ENCODE results near the gene COPS7B.

Gene COPS7B

DNA sequence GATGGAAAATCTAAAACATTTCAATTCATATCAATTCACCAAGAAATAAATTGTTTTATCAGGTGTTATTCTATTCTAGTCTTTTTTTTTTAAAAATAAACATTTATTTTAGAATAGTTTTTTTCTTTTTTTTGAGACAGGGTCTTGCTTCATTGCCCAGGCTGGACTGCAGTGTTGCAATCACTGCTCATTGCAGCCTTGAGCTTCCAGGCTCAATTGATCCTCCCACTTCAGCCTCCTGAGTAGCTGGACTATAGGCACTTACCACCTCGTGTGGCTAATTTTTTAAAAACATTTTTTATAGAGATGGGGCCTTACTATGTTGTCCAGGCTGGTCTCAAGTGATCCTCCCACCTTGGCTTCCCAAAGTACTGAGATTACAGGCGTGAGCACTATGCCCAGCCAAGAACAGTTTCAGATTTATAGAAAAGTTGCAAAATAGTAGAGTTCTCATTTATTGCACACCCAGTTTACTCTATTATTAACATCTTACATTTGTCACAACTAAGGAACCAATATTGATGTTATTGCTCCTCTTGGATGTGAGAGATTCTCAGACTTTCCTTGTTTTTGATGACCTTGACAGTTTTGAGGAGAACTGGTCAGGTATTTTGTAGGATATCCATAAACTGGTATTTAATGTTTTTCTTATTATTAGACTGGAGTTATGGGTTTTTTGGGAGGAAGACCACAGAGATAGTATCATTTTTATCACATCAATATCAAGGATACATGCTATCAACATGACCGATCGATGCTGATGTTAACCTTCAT, 35.0 kb upstream of the COPS7B start:
- ChIA-PET POLR2A (no interaction called here), CTCF (interaction anchor here (1.0 to 1.2 kb wide), 3 partner anchors 10 to 37 kb away, joined by 3 to 6 read pairs (median 5); no protein-coding TSS in a partner anchor)
- TF ChIP-seq, protein P1, sequence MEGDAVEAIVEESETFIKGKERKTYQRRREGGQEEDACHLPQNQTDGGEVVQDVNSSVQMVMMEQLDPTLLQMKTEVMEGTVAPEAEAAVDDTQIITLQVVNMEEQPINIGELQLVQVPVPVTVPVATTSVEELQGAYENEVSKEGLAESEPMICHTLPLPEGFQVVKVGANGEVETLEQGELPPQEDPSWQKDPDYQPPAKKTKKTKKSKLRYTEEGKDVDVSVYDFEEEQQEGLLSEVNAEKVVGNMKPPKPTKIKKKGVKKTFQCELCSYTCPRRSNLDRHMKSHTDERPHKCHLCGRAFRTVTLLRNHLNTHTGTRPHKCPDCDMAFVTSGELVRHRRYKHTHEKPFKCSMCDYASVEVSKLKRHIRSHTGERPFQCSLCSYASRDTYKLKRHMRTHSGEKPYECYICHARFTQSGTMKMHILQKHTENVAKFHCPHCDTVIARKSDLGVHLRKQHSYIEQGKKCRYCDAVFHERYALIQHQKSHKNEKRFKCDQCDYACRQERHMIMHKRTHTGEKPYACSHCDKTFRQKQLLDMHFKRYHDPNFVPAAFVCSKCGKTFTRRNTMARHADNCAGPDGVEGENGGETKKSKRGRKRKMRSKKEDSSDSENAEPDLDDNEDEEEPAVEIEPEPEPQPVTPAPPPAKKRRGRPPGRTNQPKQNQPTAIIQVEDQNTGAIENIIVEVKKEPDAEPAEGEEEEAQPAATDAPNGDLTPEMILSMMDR (IDR thresholded peaks at IDR 0.05; ENCODE audit: insufficient read depth, low read length, missing control alignments) = no peak
- no peak for DNase-seq (ENCODE audit: low read depth, low spot score)
- no peak overlapping the region for H3K4me3 ChIP-seq (ENCODE audit: low read depth, low read length)

DNA sequence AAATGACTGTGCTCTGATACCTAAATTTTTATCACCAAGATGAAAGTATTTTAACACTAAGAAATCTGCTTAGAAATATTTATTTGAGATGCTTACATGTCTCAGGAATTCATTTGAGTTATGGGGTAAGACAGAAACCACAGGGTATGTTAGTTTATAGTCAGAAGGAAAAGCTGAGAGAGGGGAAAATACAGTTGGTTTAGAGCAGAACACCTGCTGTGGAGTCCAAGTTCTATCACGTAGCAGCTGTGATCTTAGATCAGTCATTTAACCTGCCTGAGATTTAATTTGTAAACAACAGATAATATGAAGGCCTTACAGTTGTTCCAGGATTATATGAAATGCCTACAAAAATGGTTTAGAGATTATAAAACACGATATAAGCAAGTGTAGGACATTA, 34.2 kb upstream of the COPS7B start:
- ChIA-PET CTCF (interaction anchor here (1.1 to 1.2 kb wide), 2 partner anchors 9 to 37 kb away, joined by 3 to 6 read pairs; no protein-coding TSS in a partner anchor), POLR2A (no interaction called here)
- TF ChIP-seq, protein P1 (IDR thresholded peaks at IDR 0.05; ENCODE audit: insufficient read depth, low read length, missing control alignments) = no peak
- DNase-seq (ENCODE audit: low read depth, low spot score) = no peak
- no peak overlapping the region for H3K4me3 ChIP-seq (ENCODE audit: low read depth, low read length)

DNA sequence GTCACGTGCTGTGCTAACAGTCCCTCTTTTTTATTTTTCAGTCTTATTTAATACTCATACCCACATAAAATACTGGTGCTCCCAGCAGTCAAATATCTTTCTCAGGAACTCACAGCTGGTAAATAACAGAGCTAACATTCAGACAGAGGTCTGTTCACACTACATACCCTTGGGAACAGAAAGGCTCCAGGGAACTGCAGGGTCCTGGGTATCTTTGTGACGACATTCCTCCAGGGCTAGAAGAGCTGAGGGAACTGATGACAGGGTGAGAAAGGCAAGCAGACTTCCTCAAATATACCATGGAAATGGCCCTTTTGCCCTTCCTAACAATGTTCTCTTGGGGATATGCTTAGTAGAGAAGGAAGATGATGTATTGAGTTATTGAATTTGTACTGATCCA, 24.5 kb upstream of the COPS7B start:
- ChIA-PET POLR2A (interaction anchor here (0.6 kb wide), 1 partner anchor 36 kb away, joined by 3 read pairs; no protein-coding TSS in a partner anchor), CTCF (interaction anchor here (0.6 to 2.1 kb wide), 6 partner anchors 10 to 244 kb away, joined by 3 to 6 read pairs (median 4); no protein-coding TSS in a partner anchor)
- TF ChIP-seq, protein P1 (IDR thresholded peaks at IDR 0.05; ENCODE audit: insufficient read depth, low read length, missing control alignments) = no peak
- no peak for DNase-seq (ENCODE audit: low read depth, low spot score)
- H3K4me3 ChIP-seq (ENCODE audit: low read depth, low read length) = no peak overlapping the region

DNA sequence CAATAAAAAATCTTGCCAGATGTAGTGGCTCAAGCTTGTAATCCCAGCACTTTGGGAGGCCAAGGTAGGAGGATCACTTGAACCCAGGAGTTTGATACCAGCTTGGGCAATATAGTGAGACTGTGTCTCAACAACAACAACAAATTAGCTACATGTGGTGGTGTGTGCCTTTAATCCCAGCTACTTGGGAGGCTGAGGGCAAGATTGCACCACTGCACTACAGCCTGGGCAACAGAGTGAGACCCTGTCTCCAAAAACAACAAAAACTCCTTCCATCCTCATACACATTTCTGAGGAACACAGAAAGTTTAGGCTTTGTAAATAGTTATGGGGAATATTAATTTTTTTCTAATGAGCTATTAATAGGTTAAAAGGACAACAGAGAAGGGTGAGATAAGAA, 22.1 kb upstream of the COPS7B start:
- H3K4me3 ChIP-seq (ENCODE audit: low read depth, low read length) = no peak overlapping the region
- no peak for DNase-seq (ENCODE audit: low read depth, low spot score)
- ChIA-PET POLR2A (no interaction called here), CTCF (interaction anchor here (0.7 kb wide), 1 partner anchor 57 kb away, joined by 3 read pairs; no protein-coding TSS in a partner anchor)
- TF ChIP-seq, protein P1 (IDR thresholded peaks at IDR 0.05; ENCODE audit: insufficient read depth, low read length, missing control alignments) = no peak

DNA sequence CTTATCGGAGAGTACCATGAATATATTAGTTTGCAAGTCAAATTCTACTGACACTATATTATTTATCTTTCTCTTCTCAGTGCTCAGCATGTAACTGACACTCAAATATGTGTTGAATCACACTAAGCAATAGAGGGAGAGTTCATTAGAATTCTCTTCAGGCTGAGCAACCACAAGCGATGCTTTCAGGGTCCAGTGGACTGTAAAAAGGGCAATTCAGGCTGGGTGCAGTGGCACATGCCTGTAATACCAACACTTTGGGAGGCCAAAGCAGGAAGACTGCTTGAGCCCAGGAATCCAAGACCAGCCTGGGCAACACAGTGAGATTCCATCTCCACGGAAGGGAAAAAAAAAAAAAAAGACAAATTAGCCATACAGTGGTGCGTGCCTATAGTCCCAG, 21.5 kb upstream of the COPS7B start:
- POLR2A ChIA-PET = no interaction called here
- CTCF ChIA-PET = interaction anchor here (0.7 to 0.9 kb wide), 2 partner anchors 51 to 57 kb away, joined by 3 read pairs; no protein-coding TSS in a partner anchor
- no peak for DNase-seq (ENCODE audit: low read depth, low spot score)
- H3K4me3 ChIP-seq (ENCODE audit: low read depth, low read length) = no peak overlapping the region
- TF ChIP-seq, protein P1 (IDR thresholded peaks at IDR 0.05; ENCODE audit: insufficient read depth, low read length, missing control alignments) = no peak

DNA sequence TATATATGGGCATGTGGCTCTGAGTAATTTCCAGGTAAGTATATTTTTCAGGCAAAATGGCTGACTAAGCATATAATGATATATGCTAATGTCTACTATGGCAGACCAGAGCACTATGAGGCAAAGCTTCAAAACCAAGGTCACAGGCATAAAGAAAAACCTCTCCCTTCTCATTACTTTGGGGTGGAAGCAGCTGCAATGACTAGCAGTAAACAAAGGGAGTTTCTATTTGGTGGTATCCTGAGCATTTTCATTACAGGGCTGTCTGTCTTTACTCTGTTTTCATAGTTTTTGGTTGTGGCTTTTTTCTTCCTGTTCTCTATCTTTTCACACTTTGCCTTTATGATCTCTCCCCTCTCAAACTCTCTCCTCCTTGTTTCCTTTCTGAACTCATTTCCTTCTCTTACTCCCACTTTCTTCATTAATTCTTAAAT, 20.7 kb upstream of the COPS7B start:
- CTCF ChIA-PET = interaction anchor here (0.9 to 1.3 kb wide), 2 partner anchors 50 to 51 kb away, joined by 3 read pairs; no protein-coding TSS in a partner anchor
- no peak for DNase-seq (ENCODE audit: low read depth, low spot score)
- TF ChIP-seq, protein P1 (IDR thresholded peaks at IDR 0.05; ENCODE audit: insufficient read depth, low read length, missing control alignments) = no peak
- POLR2A ChIA-PET = no interaction called here
- H3K4me3 ChIP-seq (ENCODE audit: low read depth, low read length) = no peak overlapping the region

Data from AG04449 (cell line).